ENCODE results near the gene SLC35A2.

DNA sequence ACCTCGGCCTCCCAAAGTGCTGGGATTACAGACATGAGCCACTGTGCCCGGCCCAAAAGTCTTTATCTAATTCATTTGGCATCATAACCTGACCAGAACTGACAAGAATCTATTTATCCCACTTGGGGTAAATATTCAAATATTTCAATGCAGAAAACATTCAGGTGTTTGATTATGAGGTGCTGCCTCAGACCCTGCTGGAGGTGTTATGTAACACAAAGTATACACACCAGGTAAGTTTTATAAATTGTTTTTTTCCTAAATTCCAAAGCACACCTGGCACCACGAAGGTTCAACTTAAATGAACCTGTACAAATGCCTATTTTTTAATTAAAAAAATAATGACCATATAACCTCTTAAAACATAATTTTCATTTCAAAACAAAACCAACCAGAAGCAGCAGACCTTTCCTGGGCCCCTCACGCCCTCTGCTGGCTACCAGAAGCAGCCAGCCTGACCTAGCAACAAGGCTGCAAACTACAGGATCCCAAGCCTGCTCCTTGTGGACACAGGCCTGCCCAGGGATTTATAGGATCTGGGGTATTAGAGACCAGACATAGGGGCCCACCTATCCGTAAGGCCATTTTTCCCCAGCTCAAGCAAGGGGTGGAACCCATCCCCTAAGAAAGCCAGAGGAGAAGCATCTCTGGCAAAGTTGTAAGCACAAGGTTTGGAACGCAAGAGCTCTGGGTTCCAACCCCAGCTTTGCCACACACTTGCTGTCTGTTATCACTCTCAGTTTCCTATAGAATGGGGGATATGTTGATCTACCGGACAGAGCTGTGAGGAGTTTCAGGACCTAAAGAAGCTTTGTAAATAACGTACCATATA is 34.3 kb upstream of the SLC35A2 start:
- no peak for TF ChIP-seq POLR2A (IDR thresholded peaks at IDR 0.05; ENCODE audit: extremely low read depth, insufficient read length)
- TF ChIP-seq, protein P1, sequence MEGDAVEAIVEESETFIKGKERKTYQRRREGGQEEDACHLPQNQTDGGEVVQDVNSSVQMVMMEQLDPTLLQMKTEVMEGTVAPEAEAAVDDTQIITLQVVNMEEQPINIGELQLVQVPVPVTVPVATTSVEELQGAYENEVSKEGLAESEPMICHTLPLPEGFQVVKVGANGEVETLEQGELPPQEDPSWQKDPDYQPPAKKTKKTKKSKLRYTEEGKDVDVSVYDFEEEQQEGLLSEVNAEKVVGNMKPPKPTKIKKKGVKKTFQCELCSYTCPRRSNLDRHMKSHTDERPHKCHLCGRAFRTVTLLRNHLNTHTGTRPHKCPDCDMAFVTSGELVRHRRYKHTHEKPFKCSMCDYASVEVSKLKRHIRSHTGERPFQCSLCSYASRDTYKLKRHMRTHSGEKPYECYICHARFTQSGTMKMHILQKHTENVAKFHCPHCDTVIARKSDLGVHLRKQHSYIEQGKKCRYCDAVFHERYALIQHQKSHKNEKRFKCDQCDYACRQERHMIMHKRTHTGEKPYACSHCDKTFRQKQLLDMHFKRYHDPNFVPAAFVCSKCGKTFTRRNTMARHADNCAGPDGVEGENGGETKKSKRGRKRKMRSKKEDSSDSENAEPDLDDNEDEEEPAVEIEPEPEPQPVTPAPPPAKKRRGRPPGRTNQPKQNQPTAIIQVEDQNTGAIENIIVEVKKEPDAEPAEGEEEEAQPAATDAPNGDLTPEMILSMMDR (IDR thresholded peaks at IDR 0.05; ENCODE audit: low read depth, low read length): peak; percentile 80

Data from NB4 (cell line).